HepG2 (cell line): ENCODE data around the gene RTKN2. TPM values are rescaled to one million over a fixed set of nuclear protein-coding genes. Genes with fewer than 3 reads are reported as not detected.

Source experiments
- ATAC-seq: fragments of 200-7000 bp; cut with Tn5 transposase; 3 replicates; pipeline ENCODE4 v1.9.1; 2020; ENCODE audit warnings: mild to moderate bottlenecking, moderate library complexity
- BruUV-seq: library from RNA; stranded (reverse); fragments of 400-500 nt; replicated peaks from 2 replicates; lab custom pipeline; 2021; lab: Mats Ljungman, UMichigan
- CTCF ChIA-PET: fragments of 300-600 bp; formaldehyde crosslinking; extraction: SDS; loops from one replicate; lab custom pipeline; 2021; ENCODE audit warnings: low total read pairs, inconsistent platforms, low intra/inter-chr PET ratio; lab: Yijun Ruan, JAX
- POLR2A ChIA-PET: fragments of 350-600 bp; sonication (Branson Sonifier 250); formaldehyde crosslinking; loops from one replicate; lab custom pipeline; 2020; ENCODE audit warnings: antibody characterized with exemption, inconsistent platforms; lab: Yijun Ruan, JAX
- DNase-seq: peaks from one replicate; pipeline ENCODE4 v3.0.0-alpha.2; 2015; ENCODE audit warnings: low spot score
- FAIRE-seq: peaks from 3 replicates; lab custom pipeline; 2011; peaks lifted over from hg19 to GRCh38; lab: Jason Lieb, UNC
- H2AFZ ChIP-seq: one replicate; pipeline ENCODE4 v1.6.1; 2011; ENCODE audit warnings: low read length, inconsistent platforms
- H3K27ac ChIP-seq: fragments of 300-600 bp; 3 replicates; pipeline ENCODE4 v1.8.0; 2011; ENCODE audit warnings: mixed run types, mild to moderate bottlenecking, mixed read lengths, low read length, inconsistent platforms; ENCODE audit not compliant: insufficient read depth; ENCODE audit errors: extremely low read length
- H3K27me3 ChIP-seq, 2 experiments: fragments of 200-600 bp in 1 of 2; 2 replicates in 1 of 2; 3 replicates in 1 of 2; pipeline versions ENCODE4 v1.6.0 to v1.8.0; 2011; ENCODE audit warnings: low read length in 2 of 2, mild to moderate bottlenecking in 2 of 2, moderate library complexity in 2 of 2, inconsistent platforms in 1 of 2; ENCODE audit not compliant: insufficient read depth in 2 of 2, control insufficient read depth in 1 of 2
- H3K36me3 ChIP-seq, 2 experiments: fragments of 200-600 bp in 1 of 2; replicated peaks in 1 of 2; 2 replicates in 1 of 2; 3 replicates in 1 of 2; pipeline versions ENCODE4 v1.5.1 to v1.8.0; 2011; ENCODE audit warnings: low read length in 2 of 2, inconsistent platforms in 1 of 2; ENCODE audit not compliant: insufficient read depth in 2 of 2, control insufficient read depth in 1 of 2
- H3K4me1 ChIP-seq: 2 replicates; pipeline ENCODE4 v1.5.1; 2012; ENCODE audit warnings: low read length, inconsistent platforms; ENCODE audit not compliant: insufficient read depth
- H3K4me2 ChIP-seq: 2 replicates; pipeline ENCODE4 v1.6.0; 2011; ENCODE audit warnings: low read depth, low read length, inconsistent platforms
- H3K4me3 ChIP-seq, 3 experiments: fragments of 200-600 bp in 1 of 3; sonication (generic), shearing (Covaris generic) in 1 of 3; replicated peaks in 1 of 3; 2 replicates each; pipeline ENCODE4 v1.5.1; 2011 to 2016; ENCODE audit warnings: low read length in 3 of 3, inconsistent platforms in 2 of 3, low read depth in 2 of 3, mild to moderate bottlenecking in 2 of 3, control low read depth in 1 of 3, mixed read lengths in 1 of 3; ENCODE audit not compliant: insufficient read depth in 1 of 3
- H3K79me2 ChIP-seq: one replicate; pipeline ENCODE4 v1.6.1; 2011; ENCODE audit warnings: low read length, inconsistent platforms; ENCODE audit not compliant: insufficient read depth
- H3K9ac ChIP-seq: 2 replicates; pipeline ENCODE4 v1.6.0; 2011; ENCODE audit warnings: mild to moderate bottlenecking, low read depth, low read length, inconsistent platforms; ENCODE audit not compliant: insufficient read depth
- H3K9me3 ChIP-seq: 2 replicates; pipeline ENCODE4 v1.5.1; 2012; ENCODE audit warnings: mild to moderate bottlenecking, low read length
- H4K20me1 ChIP-seq: 2 replicates; pipeline ENCODE4 v1.6.0; 2011; ENCODE audit warnings: inconsistent platforms, mild to moderate bottlenecking, low read length, moderate library complexity; ENCODE audit not compliant: insufficient read depth
- ATM ChIP-seq: fragments of 450-650 bp; IDR thresholded peaks from 2 replicates; pipeline ENCODE4 v1.7.1; 2017; ENCODE audit warnings: mild to moderate bottlenecking, borderline replicate concordance
- ZNF180 ChIP-seq: sonication (generic); formaldehyde crosslinking; IDR thresholded peaks from 2 replicates; pipeline ENCODE4 v1.4.0; 2020; ENCODE audit warnings: low read depth, missing genetic modification reagents, borderline replicate concordance
- ZNF362 ChIP-seq: sonication (generic); formaldehyde crosslinking; IDR thresholded peaks from 2 replicates; pipeline ENCODE4 v1.4.0; 2020; ENCODE audit warnings: missing genetic modification reagents, mild to moderate bottlenecking, borderline replicate concordance
- ZNF382 ChIP-seq: sonication (generic); formaldehyde crosslinking; IDR thresholded peaks from 2 replicates; pipeline ENCODE4 v1.5.0; 2020; ENCODE audit warnings: missing genetic modification reagents, mild to moderate bottlenecking, borderline replicate concordance
- ZNF768 ChIP-seq: sonication (generic); formaldehyde crosslinking; IDR thresholded peaks from 2 replicates; pipeline ENCODE4 v1.4.0; 2020; ENCODE audit warnings: missing genetic modification reagents
- WGBS: methylation state at CpG from one replicate; pipeline ENCODE4 v1.1.6; 2017; ENCODE audit warnings: low lambda C conversion rate; 5-methylcytosine and 5-hydroxymethylcytosine counted together
- in situ Hi-C: cut with HindIII; loops from 2 replicates; pipeline ENCODE4 v1.10.0; 2017; ENCODE audit warnings: low pct_unique_long_range_greater_than_20kb; ENCODE audit not compliant: extremely low pct_ligation_motif_present
- intact Hi-C: fragments of 100-400 bp; cut with micrococcal nuclease; formaldehyde crosslinking; loops from one replicate; pipeline ENCODE4 v1.10.0; 2022; ENCODE audit not compliant: unreplicated experiment
- polyA plus RNA-seq, 8 experiments: library from polyadenylated mRNA; depleted of rRNA in 3 of 8; stranded (reverse) in 7 of 8; unstranded in 1 of 8; fragments of >200 nt; fragmentation: Illumina TruSeq in 4 of 8; extraction: Trizol in 4 of 8; gene quantifications; 2 replicates each; pipeline versions ENCODE4 v1.2.1 to v1.2.3, GENCODE V29; 2011 to 2016; ENCODE audit warnings: low read depth in 4 of 8, missing spikeins in 1 of 8, mixed read lengths in 1 of 8; ENCODE audit not compliant: insufficient read depth in 1 of 8
- total RNA-seq, 5 experiments: library from RNA; depleted of rRNA; stranded (reverse); fragments of >200 nt; fragmentation: Illumina TruSeq; extraction: Trizol; gene quantifications; 2 replicates each; pipeline ENCODE4 v1.2.3, GENCODE V29; 2016; ENCODE audit warnings: low read depth in 1 of 5
- TF ChIP-seq, protein P1 (sequence below): sonication (generic); formaldehyde crosslinking; IDR thresholded peaks from 2 replicates; pipeline ENCODE4 v1.4.0; 2020; ENCODE audit warnings: missing genetic modification reagents, mild to moderate bottlenecking, borderline replicate concordance

The RTKN2 gene
- total and polyA plus RNA-seq, 2 of the 13 experiments (the other 11 are each of a cell fraction or from before 2014, with no cell fraction given): 2.2 to 7.0 TPM

GRCh38 chr10:62317257-62317656 is 48.6 kb upstream of the RTKN2 start (continued):
- no peak for TF ChIP-seq ZNF382 (CRISPR knock-in tag)
- TF ChIP-seq, all 625 proteins: peak for 0

DNA sequence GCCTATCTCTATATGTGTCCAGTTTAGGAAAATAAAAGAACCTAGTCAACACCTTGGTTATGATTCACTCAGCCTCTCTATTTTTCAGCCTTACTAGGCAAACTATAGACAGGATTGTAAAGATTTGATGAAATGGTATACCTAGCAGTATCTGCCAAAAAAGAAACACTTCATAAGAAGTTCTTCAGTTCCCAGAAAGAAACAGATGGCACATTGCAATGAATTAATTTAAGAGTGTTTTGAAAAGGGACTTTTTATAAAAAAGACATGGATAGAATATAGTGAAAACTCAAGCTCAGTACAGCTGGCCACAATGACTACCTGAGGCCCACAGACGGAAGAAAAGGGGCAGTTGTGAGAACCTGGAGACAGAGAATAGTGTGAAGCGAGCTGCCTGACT is 40.6 kb upstream of the RTKN2 start:
- Histone ChIP-seq H3K9ac (no peak overlapping the region), H3K4me3 (no peak overlapping the region), H3K27me3 (peaks cover 0 to 3% of the 10 kb centered on the region in 2 experiments; a peak in 1 of 5 replicates), H3K4me1 (no peaks in the 10 kb centered on the region), H3K4me2 (no peak overlapping the region), H3K79me2 (no peaks in the 10 kb centered on the region), H3K27ac (no peak overlapping the region), H4K20me1 (no peaks in the 10 kb centered on the region), H3K9me3 (no peaks in the 10 kb centered on the region), H2AFZ (no peak overlapping the region), H3K36me3 (no peaks in the 10 kb centered on the region)
- ChIA-PET POLR2A (no interaction called here), CTCF (no interaction called here)
- in situ Hi-C loops: no loop called here
- no peak for TF ChIP-seq ZNF362 (CRISPR knock-in tag)
- TF ChIP-seq ZNF180 (CRISPR knock-in tag): no peak
- TF ChIP-seq ZNF768: no peak
- TF ChIP-seq, protein P1, sequence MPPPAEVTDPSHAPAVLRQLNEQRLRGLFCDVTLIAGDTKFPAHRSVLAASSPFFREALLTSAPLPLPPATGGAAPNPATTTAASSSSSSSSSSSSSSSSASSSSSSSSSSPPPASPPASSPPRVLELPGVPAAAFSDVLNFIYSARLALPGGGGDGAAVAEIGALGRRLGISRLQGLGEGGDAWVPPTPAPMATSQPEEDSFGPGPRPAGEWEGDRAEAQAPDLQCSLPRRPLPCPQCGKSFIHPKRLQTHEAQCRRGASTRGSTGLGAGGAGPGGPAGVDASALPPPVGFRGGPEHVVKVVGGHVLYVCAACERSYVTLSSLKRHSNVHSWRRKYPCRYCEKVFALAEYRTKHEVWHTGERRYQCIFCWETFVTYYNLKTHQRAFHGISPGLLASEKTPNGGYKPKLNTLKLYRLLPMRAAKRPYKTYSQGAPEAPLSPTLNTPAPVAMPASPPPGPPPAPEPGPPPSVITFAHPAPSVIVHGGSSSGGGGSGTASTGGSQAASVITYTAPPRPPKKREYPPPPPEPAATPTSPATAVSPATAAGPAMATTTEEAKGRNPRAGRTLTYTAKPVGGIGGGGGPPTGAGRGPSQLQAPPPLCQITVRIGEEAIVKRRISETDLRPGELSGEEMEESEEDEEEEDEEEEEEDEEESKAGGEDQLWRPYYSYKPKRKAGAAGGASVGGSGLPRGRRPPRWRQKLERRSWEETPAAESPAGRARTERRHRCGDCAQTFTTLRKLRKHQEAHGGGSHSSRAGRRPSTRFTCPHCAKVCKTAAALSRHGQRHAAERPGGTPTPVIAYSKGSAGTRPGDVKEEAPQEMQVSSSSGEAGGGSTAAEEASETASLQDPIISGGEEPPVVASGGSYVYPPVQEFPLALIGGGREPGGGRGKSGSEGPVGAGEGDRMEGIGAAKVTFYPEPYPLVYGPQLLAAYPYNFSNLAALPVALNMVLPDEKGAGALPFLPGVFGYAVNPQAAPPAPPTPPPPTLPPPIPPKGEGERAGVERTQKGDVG: no peak
- TF ChIP-seq ATM: no peak
- no TSS peak for BruUV-seq
- intact Hi-C loops: no loop called here
- WGBS: 0% methylated on average over 2 of the region's 2 CpGs
- ATAC-seq (no peak), DNase-seq (no peak), FAIRE-seq (no peak)
